ENCODE data around the gene SEC24D.

SEC24D gene

GRCh38 chr4:118836301-118837120 is 585 bp upstream of the SEC24D start:
- POLR2A ChIA-PET (ENCODE audit: low non-redundant PET), result no interaction called here
- peak; percentile 49 for DNase-seq (ENCODE audit: low spot score)
- CTCF ChIA-PET, result interaction anchor here (0.7 kb wide), 1 partner anchor 23 kb away, joined by 3 read pairs; no protein-coding TSS in a partner anchor
- H3K27ac ChIP-seq, result peak overlapping the region; percentile 86
- TF ChIP-seq CTCF (conservative IDR thresholded peaks at IDR 0.05; ENCODE audit: low read depth), result no peak

GRCh38 chr4:118834960-118835569 is 861 bp downstream of the SEC24D start:
- TF ChIP-seq CTCF (conservative IDR thresholded peaks at IDR 0.05; ENCODE audit: low read depth), result no peak
- DNase-seq (ENCODE audit: low spot score), result peak; percentile 33
- H3K27ac ChIP-seq, result peak overlapping the region; percentile 86
- POLR2A ChIA-PET (ENCODE audit: low non-redundant PET), result no interaction called here
- CTCF ChIA-PET, result interaction anchor here (0.6 to 0.7 kb wide), 2 partner anchors 28 to 88 kb away, joined by 4 to 5 read pairs; no protein-coding TSS in a partner anchor

DNA sequence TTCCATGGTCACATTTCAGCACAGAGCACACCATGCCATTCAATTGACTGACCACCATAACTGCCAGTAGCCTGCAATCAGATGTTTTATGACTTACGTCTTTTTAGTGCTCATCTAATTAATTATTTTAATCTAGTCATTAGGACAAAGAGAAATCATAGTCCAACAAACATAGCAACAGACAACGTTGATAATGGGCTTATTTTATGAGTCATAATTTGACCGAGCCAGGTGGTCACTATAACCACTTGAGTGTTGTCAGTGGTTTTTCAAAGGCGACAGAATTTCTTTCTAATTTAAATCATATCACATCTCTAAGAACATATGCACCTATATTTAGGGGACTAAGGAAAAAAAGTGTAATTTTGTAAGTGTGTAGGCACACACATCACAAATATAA is 1.9 kb downstream of the SEC24D start:
- CTCF ChIA-PET, result interaction anchor here (1.5 kb wide), 1 partner anchor 31 kb away, joined by 7 read pairs; no protein-coding TSS in a partner anchor
- POLR2A ChIA-PET (ENCODE audit: low non-redundant PET), result no interaction called here
- TF ChIP-seq CTCF (conservative IDR thresholded peaks at IDR 0.05; ENCODE audit: low read depth), result no peak
- H3K27ac ChIP-seq, result no peak overlapping the region
- DNase-seq (ENCODE audit: low spot score), result no peak

GRCh38 chr4:118833192-118833820 is 2.6 kb downstream of the SEC24D start:
- no peak for TF ChIP-seq CTCF (conservative IDR thresholded peaks at IDR 0.05; ENCODE audit: low read depth)
- POLR2A ChIA-PET (ENCODE audit: low non-redundant PET), result no interaction called here
- no peak for DNase-seq (ENCODE audit: low spot score)
- CTCF ChIA-PET, result interaction anchor here (1.5 kb wide), 1 partner anchor 32 kb away, joined by 7 read pairs; no protein-coding TSS in a partner anchor
- H3K27ac ChIP-seq, result no peak overlapping the region

DNA sequence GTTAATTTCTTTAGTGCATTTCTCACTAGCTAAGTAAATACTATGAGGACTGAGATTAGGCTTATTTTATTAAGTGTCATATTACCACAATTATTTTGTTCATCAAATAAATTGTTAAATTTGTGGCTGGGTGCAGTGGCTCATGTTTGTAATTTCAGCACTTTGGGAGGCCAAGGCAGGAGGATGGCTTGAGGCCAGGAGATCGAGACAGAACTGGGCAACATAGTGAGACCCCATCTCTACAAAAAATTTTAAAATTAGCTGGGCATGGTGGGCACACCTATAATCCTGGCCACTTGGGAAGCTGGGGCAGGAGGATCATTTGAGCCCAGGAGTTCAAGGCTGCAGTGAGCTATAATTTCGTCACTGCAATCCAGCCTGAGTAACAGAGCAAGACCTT is 6.8 kb downstream of the SEC24D start:
- no peak overlapping the region for H3K27ac ChIP-seq
- TF ChIP-seq CTCF (conservative IDR thresholded peaks at IDR 0.05; ENCODE audit: low read depth), result no peak
- POLR2A ChIA-PET (ENCODE audit: low non-redundant PET), result no interaction called here
- CTCF ChIA-PET, result interaction anchor here (0.7 to 1.0 kb wide), 2 partner anchors 36 to 73 kb away, joined by 3 to 7 read pairs; no protein-coding TSS in a partner anchor
- DNase-seq (ENCODE audit: low spot score), result no peak

GRCh38 chr4:118826723-118827444 is 9.0 kb downstream of the SEC24D start:
- ChIA-PET CTCF (no interaction called here), POLR2A (ENCODE audit: low non-redundant PET) (no interaction called here)
- no peak for DNase-seq (ENCODE audit: low spot score)
- no peak for TF ChIP-seq CTCF (conservative IDR thresholded peaks at IDR 0.05; ENCODE audit: low read depth)
- no peak overlapping the region for H3K27ac ChIP-seq
